SK-N-SH treated with all-trans-retinoic acid at 6 μM for 48 hours (cell line): ENCODE results near the gene NUP93.

Experiments used
- ATAC-seq: fragments of 200-7000 bp; cut with Tn5 transposase; 3 replicates; pipeline ENCODE4 v1.9.1; 2020; ENCODE audit warnings: mild to moderate bottlenecking, moderate library complexity
- ARNTL ChIP-seq: fragments of 450-650 bp; formaldehyde crosslinking; IDR thresholded peaks from 2 replicates; pipeline ENCODE4 v1.5.0; 2020; ENCODE audit warnings: low read depth, mild to moderate bottlenecking, moderate library complexity, borderline replicate concordance
- BACH2 ChIP-seq: fragments of 250-450 bp; sonication (Bioruptor Pico); IDR thresholded peaks from 2 replicates; pipeline ENCODE4 v1.9.0; 2021; ENCODE audit warnings: mild to moderate bottlenecking, borderline replicate concordance
- CSDC2 ChIP-seq: fragments of 250-450 bp; sonication (Bioruptor Pico); IDR thresholded peaks from 2 replicates; pipeline ENCODE4 v1.5.0; 2020; ENCODE audit warnings: mild to moderate bottlenecking, moderate library complexity
- ESRRG ChIP-seq: fragments of 250-450 bp; sonication (Bioruptor Pico); IDR thresholded peaks from 2 replicates; pipeline ENCODE4 v1.6.1; 2021; ENCODE audit warnings: mild to moderate bottlenecking
- GLIS3 ChIP-seq: fragments of 250-450 bp; sonication (Bioruptor Pico); IDR thresholded peaks from 2 replicates; pipeline ENCODE4 v1.5.0; 2020; ENCODE audit warnings: mild to moderate bottlenecking, moderate library complexity
- ISL1 ChIP-seq: fragments of 250-450 bp; sonication (Bioruptor Pico); IDR thresholded peaks from 2 replicates; pipeline ENCODE4 v2.1.2; 2022; ENCODE audit warnings: mild to moderate bottlenecking, moderate library complexity
- OSR1 ChIP-seq: fragments of 250-450 bp; sonication (Bioruptor Pico); IDR thresholded peaks from 2 replicates; pipeline ENCODE4 v1.8.0; 2022; ENCODE audit warnings: moderate library complexity, mild to moderate bottlenecking, inconsistent platforms
- PPARA ChIP-seq: fragments of 250-450 bp; sonication (Bioruptor Pico); IDR thresholded peaks from 2 replicates; pipeline ENCODE4 v1.5.0; 2020; ENCODE audit warnings: mild to moderate bottlenecking, borderline replicate concordance
- RARB ChIP-seq: fragments of 250-450 bp; sonication (Bioruptor Pico); IDR thresholded peaks from 2 replicates; pipeline ENCODE4 v1.8.0; 2021; ENCODE audit warnings: mild to moderate bottlenecking, moderate library complexity
- SNAI2 ChIP-seq: fragments of 250-450 bp; sonication (Bioruptor Pico); IDR thresholded peaks from 2 replicates; pipeline ENCODE4 v1.5.0; 2020; ENCODE audit warnings: mild to moderate bottlenecking, moderate library complexity
- TCF4 ChIP-seq: fragments of 250-450 bp; sonication (Bioruptor Pico); IDR thresholded peaks from 2 replicates; pipeline ENCODE4 v1.8.0; 2021; ENCODE audit warnings: mild to moderate bottlenecking, moderate library complexity, borderline replicate concordance
- TOX ChIP-seq: fragments of 250-450 bp; sonication (Bioruptor Pico); IDR thresholded peaks from 2 replicates; pipeline ENCODE4 v1.8.0; 2021; ENCODE audit warnings: mild to moderate bottlenecking, moderate library complexity, borderline replicate concordance
- ZC3H10 ChIP-seq: fragments of 250-450 bp; sonication (Bioruptor Pico); IDR thresholded peaks from 2 replicates; pipeline ENCODE4 v1.5.1; 2021; ENCODE audit warnings: mild to moderate bottlenecking, moderate library complexity
- ZFP3 ChIP-seq: fragments of 250-450 bp; sonication (Bioruptor Pico); IDR thresholded peaks from 2 replicates; pipeline ENCODE4 v1.5.0; 2020; ENCODE audit warnings: mild to moderate bottlenecking, moderate library complexity
- ZFP30 ChIP-seq: fragments of 450-650 bp; formaldehyde crosslinking; IDR thresholded peaks from 2 replicates; pipeline ENCODE4 v1.5.0; 2022; ENCODE audit warnings: mild to moderate bottlenecking, moderate library complexity
- ZNF565 ChIP-seq: fragments of 450-650 bp; formaldehyde crosslinking; conservative IDR thresholded peaks from 2 replicates; pipeline ENCODE4 v1.5.0; 2020; ENCODE audit warnings: low read depth, mild to moderate bottlenecking, moderate library complexity
- ZNF70 ChIP-seq: fragments of 450-650 bp; formaldehyde crosslinking; IDR thresholded peaks from 2 replicates; pipeline ENCODE4 v1.5.0; 2020; ENCODE audit warnings: mild to moderate bottlenecking, moderate library complexity
- ZNF8 ChIP-seq: fragments of 450-650 bp; formaldehyde crosslinking; IDR thresholded peaks from 2 replicates; pipeline ENCODE4 v1.5.0; 2020; ENCODE audit warnings: mild to moderate bottlenecking, moderate library complexity
- TF ChIP-seq, protein P1 (sequence below): fragments of 250-450 bp; sonication (Bioruptor Pico); IDR thresholded peaks from 2 replicates; pipeline ENCODE4 v1.8.0; 2020; ENCODE audit warnings: mild to moderate bottlenecking, moderate library complexity, borderline replicate concordance
- TF ChIP-seq, protein P2 (sequence below): fragments of 250-450 bp; sonication (Bioruptor Pico); IDR thresholded peaks from 2 replicates; pipeline ENCODE4 v1.5.1; 2020; ENCODE audit warnings: low read depth, mild to moderate bottlenecking, moderate library complexity
- TF ChIP-seq, protein P3 (sequence below): fragments of 250-450 bp; sonication (Bioruptor Pico); IDR thresholded peaks from 2 replicates; pipeline ENCODE4 v1.5.0; 2020; ENCODE audit warnings: mild to moderate bottlenecking, moderate library complexity
- TF ChIP-seq, protein P4 (sequence below): fragments of 250-450 bp; sonication (Bioruptor Pico); IDR thresholded peaks from 2 replicates; pipeline ENCODE4 v1.8.0; 2021; ENCODE audit warnings: low read depth, mild to moderate bottlenecking, moderate library complexity, borderline replicate concordance

The NUP93 gene

DNA sequence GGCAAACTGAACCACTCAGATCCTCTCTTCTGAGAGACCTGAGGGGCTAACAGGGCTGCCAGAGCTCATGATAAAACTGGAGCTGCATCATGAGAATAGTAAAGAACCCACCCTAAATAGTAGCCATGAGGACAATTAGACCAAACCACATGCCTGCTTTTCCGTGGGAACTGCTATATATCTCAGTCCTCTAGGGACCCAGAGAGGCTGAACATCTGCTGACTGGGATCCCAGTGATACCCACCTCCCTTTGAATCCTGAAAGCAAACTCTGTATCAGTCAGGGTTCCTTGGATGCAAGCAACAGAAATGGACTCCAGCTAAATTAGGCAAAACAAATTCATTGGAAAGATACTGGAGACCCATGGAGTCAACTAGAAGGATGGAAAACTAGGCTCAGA, 41.2 kb upstream of the NUP93 start (continued):
- TF ChIP-seq, protein P1, sequence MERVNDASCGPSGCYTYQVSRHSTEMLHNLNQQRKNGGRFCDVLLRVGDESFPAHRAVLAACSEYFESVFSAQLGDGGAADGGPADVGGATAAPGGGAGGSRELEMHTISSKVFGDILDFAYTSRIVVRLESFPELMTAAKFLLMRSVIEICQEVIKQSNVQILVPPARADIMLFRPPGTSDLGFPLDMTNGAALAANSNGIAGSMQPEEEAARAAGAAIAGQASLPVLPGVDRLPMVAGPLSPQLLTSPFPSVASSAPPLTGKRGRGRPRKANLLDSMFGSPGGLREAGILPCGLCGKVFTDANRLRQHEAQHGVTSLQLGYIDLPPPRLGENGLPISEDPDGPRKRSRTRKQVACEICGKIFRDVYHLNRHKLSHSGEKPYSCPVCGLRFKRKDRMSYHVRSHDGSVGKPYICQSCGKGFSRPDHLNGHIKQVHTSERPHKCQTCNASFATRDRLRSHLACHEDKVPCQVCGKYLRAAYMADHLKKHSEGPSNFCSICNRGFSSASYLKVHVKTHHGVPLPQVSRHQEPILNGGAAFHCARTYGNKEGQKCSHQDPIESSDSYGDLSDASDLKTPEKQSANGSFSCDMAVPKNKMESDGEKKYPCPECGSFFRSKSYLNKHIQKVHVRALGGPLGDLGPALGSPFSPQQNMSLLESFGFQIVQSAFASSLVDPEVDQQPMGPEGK, result no peak
- TF ChIP-seq ISL1 (CRISPR knock-in tag) (no peak), ZFP30 (CRISPR knock-in tag) (no peak), TCF4 (CRISPR knock-in tag) (no peak)

DNA sequence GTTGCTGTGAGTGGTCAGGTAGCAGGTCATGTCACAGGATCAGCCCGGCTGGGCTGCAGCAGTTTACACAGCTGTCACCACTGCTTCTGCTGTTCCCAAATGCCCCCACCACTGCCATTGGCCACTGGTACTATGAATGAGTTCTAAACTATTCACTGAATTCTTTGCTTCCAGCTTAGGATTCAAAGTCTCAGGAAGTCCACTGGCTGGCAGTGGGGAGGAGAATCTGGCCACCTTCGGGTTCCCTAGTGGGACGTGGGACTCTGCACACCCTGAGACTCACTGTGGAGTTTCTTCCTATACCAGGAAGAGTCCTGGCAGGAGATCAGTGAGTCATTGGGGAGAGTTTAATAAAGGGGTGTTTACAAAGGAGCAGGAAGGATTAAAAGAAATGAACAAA, 40.8 kb upstream of the NUP93 start:
- no peak for TF ChIP-seq ZFP30 (CRISPR knock-in tag)
- TF ChIP-seq ZFP3 (CRISPR knock-in tag), result no peak
- no peak for TF ChIP-seq SNAI2 (CRISPR knock-in tag)
- no peak for TF ChIP-seq PPARA (CRISPR knock-in tag)
- TF ChIP-seq ARNTL (CRISPR knock-in tag), result no peak
- no peak for TF ChIP-seq ZNF70 (CRISPR knock-in tag)
- no peak for TF ChIP-seq TCF4 (CRISPR knock-in tag)
- TF ChIP-seq, protein P1, result no peak
- TF ChIP-seq CSDC2 (CRISPR knock-in tag), result no peak
- no peak for TF ChIP-seq RARB (CRISPR knock-in tag)
- TF ChIP-seq BACH2, result no peak
- no peak for ATAC-seq

DNA sequence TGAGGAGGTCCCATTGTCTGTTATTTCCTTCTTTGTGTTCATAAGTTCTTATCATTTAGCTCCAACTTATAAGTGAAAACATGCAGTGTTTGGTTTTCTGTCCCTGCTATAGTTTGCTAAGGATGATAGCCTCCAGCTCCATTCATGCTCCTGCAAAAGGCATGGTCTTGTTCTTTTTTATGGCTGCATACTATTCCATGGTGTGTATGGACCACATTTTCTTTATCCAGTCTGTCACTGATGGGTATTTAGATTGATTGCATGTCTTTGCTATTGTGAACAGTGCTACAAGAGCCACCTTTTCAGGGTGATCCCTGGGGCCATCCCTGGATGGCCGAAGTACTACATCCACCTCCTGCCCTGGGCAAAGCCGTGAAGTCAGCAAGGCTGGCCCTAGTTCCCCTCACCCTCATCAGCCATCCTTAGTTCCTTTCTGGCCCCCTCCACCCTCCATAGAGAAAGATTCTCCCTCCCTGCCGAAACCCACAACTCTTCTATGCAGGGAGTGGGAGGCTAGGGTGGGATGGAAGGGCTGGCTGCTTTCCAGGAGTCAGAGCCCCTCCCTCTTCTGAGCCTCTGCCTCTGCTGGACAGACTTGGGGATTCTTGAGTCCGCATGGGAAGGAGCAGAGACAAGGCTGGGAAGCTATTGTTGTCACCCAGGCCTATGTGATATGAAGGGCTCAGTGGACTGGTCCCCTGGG, 39.4 kb upstream of the NUP93 start:
- no peak for ATAC-seq
- TF ChIP-seq, protein P2, sequence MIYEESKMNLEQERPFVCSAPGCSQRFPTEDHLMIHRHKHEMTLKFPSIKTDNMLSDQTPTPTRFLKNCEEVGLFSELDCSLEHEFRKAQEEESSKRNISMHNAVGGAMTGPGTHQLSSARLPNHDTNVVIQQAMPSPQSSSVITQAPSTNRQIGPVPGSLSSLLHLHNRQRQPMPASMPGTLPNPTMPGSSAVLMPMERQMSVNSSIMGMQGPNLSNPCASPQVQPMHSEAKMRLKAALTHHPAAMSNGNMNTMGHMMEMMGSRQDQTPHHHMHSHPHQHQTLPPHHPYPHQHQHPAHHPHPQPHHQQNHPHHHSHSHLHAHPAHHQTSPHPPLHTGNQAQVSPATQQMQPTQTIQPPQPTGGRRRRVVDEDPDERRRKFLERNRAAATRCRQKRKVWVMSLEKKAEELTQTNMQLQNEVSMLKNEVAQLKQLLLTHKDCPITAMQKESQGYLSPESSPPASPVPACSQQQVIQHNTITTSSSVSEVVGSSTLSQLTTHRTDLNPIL (CRISPR knock-in tag), result no peak
- no peak for TF ChIP-seq ESRRG (CRISPR knock-in tag)
- TF ChIP-seq ZC3H10 (CRISPR knock-in tag), result no peak
- no peak for TF ChIP-seq ZFP30 (CRISPR knock-in tag)
- TF ChIP-seq, all 23 proteins: peak for 0

DNA sequence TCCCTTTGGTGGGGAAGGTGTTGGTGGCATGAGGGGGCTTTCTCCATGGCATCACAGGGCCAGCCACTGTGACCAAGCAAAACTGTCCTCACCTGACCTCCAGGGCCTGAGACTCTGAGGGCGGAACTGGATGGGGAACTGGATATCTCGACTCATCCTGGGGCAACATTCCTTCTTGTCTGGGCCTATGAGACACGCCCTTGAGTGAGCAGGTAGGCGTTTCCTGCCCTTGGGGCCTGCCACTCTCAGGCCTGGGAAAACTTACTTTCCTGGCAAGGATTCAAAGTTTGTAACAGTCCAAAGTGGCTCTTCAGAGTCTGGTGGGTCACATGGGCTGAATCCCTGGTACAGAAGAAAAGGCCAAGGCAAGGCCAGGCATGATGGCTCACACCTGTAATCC, 38.0 kb upstream of the NUP93 start:
- TF ChIP-seq TCF4 (CRISPR knock-in tag), result no peak
- TF ChIP-seq, protein P2 (CRISPR knock-in tag), result no peak
- no peak for TF ChIP-seq SNAI2 (CRISPR knock-in tag)
- TF ChIP-seq OSR1, result no peak
- no peak for TF ChIP-seq ZFP3 (CRISPR knock-in tag)
- TF ChIP-seq RARB (CRISPR knock-in tag), result no peak
- TF ChIP-seq, all 23 proteins: peak for 0
- peak; percentile 85 for ATAC-seq

DNA sequence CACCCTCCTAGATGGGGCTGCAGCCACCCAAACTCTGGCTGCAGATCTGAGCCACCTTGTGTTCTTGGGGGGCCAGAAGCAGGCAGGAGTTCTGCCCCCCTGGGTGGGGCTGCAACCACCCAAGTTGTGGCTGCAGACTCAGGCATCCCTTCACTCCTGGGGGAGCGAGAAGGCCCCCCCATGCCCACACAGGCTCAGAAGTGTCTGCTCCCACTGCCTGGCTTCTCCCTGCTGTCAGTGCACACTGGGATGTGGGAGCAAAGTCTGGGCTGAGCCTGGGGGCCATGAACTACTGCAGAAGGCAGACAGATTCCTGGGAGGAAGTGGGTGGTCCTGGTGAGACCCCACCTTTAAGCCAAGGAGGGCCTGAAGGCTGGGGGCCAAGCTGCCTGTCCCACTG, 34.7 kb upstream of the NUP93 start:
- no peak for ATAC-seq
- TF ChIP-seq ZC3H10 (CRISPR knock-in tag), result no peak
- TF ChIP-seq BACH2, result no peak
- no peak for TF ChIP-seq ARNTL (CRISPR knock-in tag)
- TF ChIP-seq OSR1, result no peak
- no peak for TF ChIP-seq ISL1 (CRISPR knock-in tag)
- no peak for TF ChIP-seq GLIS3
- TF ChIP-seq ZNF565 (CRISPR knock-in tag), result no peak
- no peak for TF ChIP-seq TOX (CRISPR knock-in tag)
- TF ChIP-seq, protein P3, sequence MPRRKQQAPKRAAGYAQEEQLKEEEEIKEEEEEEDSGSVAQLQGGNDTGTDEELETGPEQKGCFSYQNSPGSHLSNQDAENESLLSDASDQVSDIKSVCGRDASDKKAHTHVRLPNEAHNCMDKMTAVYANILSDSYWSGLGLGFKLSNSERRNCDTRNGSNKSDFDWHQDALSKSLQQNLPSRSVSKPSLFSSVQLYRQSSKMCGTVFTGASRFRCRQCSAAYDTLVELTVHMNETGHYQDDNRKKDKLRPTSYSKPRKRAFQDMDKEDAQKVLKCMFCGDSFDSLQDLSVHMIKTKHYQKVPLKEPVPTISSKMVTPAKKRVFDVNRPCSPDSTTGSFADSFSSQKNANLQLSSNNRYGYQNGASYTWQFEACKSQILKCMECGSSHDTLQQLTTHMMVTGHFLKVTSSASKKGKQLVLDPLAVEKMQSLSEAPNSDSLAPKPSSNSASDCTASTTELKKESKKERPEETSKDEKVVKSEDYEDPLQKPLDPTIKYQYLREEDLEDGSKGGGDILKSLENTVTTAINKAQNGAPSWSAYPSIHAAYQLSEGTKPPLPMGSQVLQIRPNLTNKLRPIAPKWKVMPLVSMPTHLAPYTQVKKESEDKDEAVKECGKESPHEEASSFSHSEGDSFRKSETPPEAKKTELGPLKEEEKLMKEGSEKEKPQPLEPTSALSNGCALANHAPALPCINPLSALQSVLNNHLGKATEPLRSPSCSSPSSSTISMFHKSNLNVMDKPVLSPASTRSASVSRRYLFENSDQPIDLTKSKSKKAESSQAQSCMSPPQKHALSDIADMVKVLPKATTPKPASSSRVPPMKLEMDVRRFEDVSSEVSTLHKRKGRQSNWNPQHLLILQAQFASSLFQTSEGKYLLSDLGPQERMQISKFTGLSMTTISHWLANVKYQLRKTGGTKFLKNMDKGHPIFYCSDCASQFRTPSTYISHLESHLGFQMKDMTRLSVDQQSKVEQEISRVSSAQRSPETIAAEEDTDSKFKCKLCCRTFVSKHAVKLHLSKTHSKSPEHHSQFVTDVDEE (CRISPR knock-in tag), result no peak
- TF ChIP-seq, protein P4, sequence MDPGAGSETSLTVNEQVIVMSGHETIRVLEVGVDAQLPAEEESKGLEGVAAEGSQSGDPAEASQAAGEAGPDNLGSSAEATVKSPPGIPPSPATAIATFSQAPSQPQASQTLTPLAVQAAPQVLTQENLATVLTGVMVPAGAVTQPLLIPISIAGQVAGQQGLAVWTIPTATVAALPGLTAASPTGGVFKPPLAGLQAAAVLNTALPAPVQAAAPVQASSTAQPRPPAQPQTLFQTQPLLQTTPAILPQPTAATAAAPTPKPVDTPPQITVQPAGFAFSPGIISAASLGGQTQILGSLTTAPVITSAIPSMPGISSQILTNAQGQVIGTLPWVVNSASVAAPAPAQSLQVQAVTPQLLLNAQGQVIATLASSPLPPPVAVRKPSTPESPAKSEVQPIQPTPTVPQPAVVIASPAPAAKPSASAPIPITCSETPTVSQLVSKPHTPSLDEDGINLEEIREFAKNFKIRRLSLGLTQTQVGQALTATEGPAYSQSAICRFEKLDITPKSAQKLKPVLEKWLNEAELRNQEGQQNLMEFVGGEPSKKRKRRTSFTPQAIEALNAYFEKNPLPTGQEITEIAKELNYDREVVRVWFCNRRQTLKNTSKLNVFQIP (CRISPR knock-in tag), result no peak
- no peak for TF ChIP-seq TCF4 (CRISPR knock-in tag)
- TF ChIP-seq ZNF70 (CRISPR knock-in tag), result no peak
- no peak for TF ChIP-seq ESRRG (CRISPR knock-in tag)
- TF ChIP-seq SNAI2 (CRISPR knock-in tag), result no peak
- TF ChIP-seq PPARA (CRISPR knock-in tag), result no peak
- TF ChIP-seq RARB (CRISPR knock-in tag), result no peak
- TF ChIP-seq ZNF8 (CRISPR knock-in tag), result no peak
- no peak for TF ChIP-seq ZFP30 (CRISPR knock-in tag)
- TF ChIP-seq ZFP3 (CRISPR knock-in tag), result no peak
